ENCODE measurements around the gene ACTN2. TPM values are rescaled to one million over a fixed set of nuclear protein-coding genes. Genes with fewer than 3 reads are reported as not detected.

ACTN2 gene
- total RNA-seq: 9.7 TPM

GRCh38 chr1:236685917-236686814, at the start of gene ACTN2:
Gene ACTN2, plus strand, starts transcription at chr1:236686499. Its CDS starts 175 bp downstream, at chr1:236686674.

DNA sequence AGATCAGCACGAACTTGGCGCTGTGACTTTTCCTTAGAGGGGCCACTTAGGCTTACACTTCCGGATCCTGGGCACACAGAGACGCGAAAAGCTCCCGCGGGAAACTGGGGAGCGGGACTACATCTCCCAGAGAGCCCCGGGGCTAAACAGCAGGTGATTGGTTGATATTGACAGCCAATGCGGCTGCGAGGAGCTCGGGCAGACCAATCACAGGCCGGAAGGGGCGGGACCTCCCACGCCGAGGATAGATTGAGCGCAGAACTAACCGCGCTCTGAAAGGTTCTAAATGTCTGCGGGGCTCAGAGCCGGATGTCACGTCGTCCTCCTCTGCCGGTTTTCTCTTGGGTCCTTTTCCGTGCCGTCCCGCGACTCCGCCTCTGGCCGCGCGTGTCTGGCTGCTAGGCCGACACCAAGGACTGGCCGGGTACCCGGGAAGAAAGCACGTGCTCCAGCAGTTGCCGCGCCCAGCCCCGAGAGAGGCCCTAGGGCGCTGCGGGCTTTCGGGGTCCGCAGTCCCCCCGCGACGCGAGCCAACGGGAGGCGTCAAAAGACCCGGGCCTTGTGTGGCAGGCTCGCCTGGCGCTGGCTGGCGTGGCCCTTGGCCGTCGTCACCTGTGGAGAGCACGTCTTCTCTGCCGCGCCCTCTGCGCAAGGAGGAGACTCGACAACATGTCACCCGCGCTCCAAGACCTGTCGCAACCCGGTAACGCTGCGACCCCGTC, 108.9 kb downstream of the ACTN2 start, which contains the start of gene MTR:
Gene MTR, plus strand, starts transcription at position 258 of the 722 bp plus-strand sequence. Its CDS starts 412 bp downstream, at position 670.

Other genes with a start within 250 kb of the ACTN2 start
- 65.5 TPM for gene LGALS8, start 162.5 kb upstream of the ACTN2 start, total RNA-seq
- 31.6 TPM for gene HEATR1, start 82.0 kb upstream of the ACTN2 start, total RNA-seq
- 22.6 TPM for gene MTR, start 108.8 kb downstream of the ACTN2 start, total RNA-seq